Measurements from ENCODE around the gene HMBS.

- no peak for TF ChIP-seq CTCF (conservative IDR thresholded peaks at IDR 0.05; ENCODE audit: low read depth in 2 of 2)
- no peak for TF ChIP-seq EZH2 (IDR thresholded peaks at IDR 0.05; ENCODE audit: low read depth, unreplicated experiment)
- no peak for TF ChIP-seq POLR2AphosphoS5 (IDR thresholded peaks at IDR 0.05; ENCODE audit: low read depth)
- no peak for TF ChIP-seq NANOG (IDR thresholded peaks at IDR 0.05; ENCODE audit: borderline replicate concordance)
- no peak for TF ChIP-seq REST (IDR thresholded peaks at IDR 0.05; ENCODE audit: unreplicated experiment)
- TF ChIP-seq EZH2phosphoT487 (IDR thresholded peaks at IDR 0.05; ENCODE audit: unreplicated experiment) = no peak
- TF ChIP-seq CREB1 (CRISPR knock-in tag; IDR thresholded peaks at IDR 0.05; ENCODE audit: low read depth) = no peak
- no peak for TF ChIP-seq ETS1 (IDR thresholded peaks at IDR 0.05)
- TF ChIP-seq ZNF114 (CRISPR knock-in tag; IDR thresholded peaks at IDR 0.05) = no peak
- no peak for TF ChIP-seq STAT1 (IDR thresholded peaks at IDR 0.05; ENCODE audit: unreplicated experiment)
- TF ChIP-seq ZNF462 (CRISPR knock-in tag; IDR thresholded peaks at IDR 0.05) = no peak
These were observed 32.5 kb downstream of the HMBS start for GRCh38 chr11:119117004-119117706.

Data from GM23338 (cell line).